H9 (cell line): ENCODE data around the gene REXO2. TPM values are rescaled to one million over a fixed set of nuclear protein-coding genes. Genes with fewer than 3 reads are reported as not detected.

Experiments
- DNase-seq: peaks from one replicate; pipeline ENCODE4 v3.0.0-alpha.2; 2017
- H2AFZ ChIP-seq: one replicate; pipeline ENCODE4 v1.6.1; 2013; ENCODE audit warnings: mild to moderate bottlenecking, low read length, control low read depth, moderate library complexity
- H2AK5ac ChIP-seq: 2 replicates; pipeline ENCODE4 v1.6.1; 2013; ENCODE audit warnings: low read length, control low read depth, mixed read lengths; ENCODE audit not compliant: insufficient read length
- H2BK120ac ChIP-seq: one replicate; pipeline ENCODE4 v1.6.1; 2013; ENCODE audit warnings: low read depth, mild to moderate bottlenecking, low read length, control low read depth, inconsistent platforms; ENCODE audit not compliant: poor library complexity, severe bottlenecking
- H2BK12ac ChIP-seq: 2 replicates; pipeline ENCODE4 v1.6.1; 2013; ENCODE audit warnings: low read length, control low read depth, mixed read lengths, low read depth; ENCODE audit not compliant: insufficient read length
- H2BK15ac ChIP-seq: 2 replicates; pipeline ENCODE4 v1.6.1; 2013; ENCODE audit warnings: low read depth, low read length, control low read depth
- H2BK20ac ChIP-seq: one replicate; pipeline ENCODE4 v1.6.1; 2013; ENCODE audit warnings: low read depth, mild to moderate bottlenecking, low read length, control low read depth, inconsistent platforms; ENCODE audit not compliant: poor library complexity, severe bottlenecking
- H2BK5ac ChIP-seq: 2 replicates; pipeline ENCODE4 v1.6.1; 2013; ENCODE audit warnings: low read length, control low read depth, mixed read lengths; ENCODE audit not compliant: insufficient read length
- H3K14ac ChIP-seq: 2 replicates; pipeline ENCODE4 v1.6.1; 2013; ENCODE audit warnings: low read length, control low read depth; ENCODE audit not compliant: insufficient read depth
- H3K18ac ChIP-seq: 2 replicates; pipeline ENCODE4 v1.6.1; 2013; ENCODE audit warnings: low read depth, mild to moderate bottlenecking, mixed read lengths, low read length, control low read depth; ENCODE audit not compliant: insufficient read length
- H3K23ac ChIP-seq: 2 replicates; pipeline ENCODE4 v1.6.1; 2013; ENCODE audit warnings: low read length, control low read depth, mixed read lengths, low read depth; ENCODE audit not compliant: insufficient read length
- H3K23me2 ChIP-seq: 2 replicates; pipeline ENCODE4 v1.6.1; 2013; ENCODE audit warnings: low read depth, mild to moderate bottlenecking, mixed read lengths, low read length, control low read depth; ENCODE audit not compliant: insufficient read length, poor library complexity, severe bottlenecking
- H3K27ac ChIP-seq: 2 replicates; pipeline ENCODE4 v1.5.1; 2013; ENCODE audit warnings: low read length, control low read depth, mixed read lengths, low read depth; ENCODE audit not compliant: insufficient read length
- H3K27me3 ChIP-seq: 2 replicates; pipeline ENCODE4 v1.6.1; 2013; ENCODE audit warnings: low read length, control low read depth, inconsistent platforms; ENCODE audit not compliant: insufficient read depth
- H3K4ac ChIP-seq: 2 replicates; pipeline ENCODE4 v1.6.1; 2013; ENCODE audit warnings: low read depth, mild to moderate bottlenecking, control low read depth, inconsistent platforms, low read length, moderate library complexity
- H3K4me1 ChIP-seq: 2 replicates; pipeline ENCODE4 v1.6.1; 2013; ENCODE audit warnings: low read length, control low read depth, inconsistent platforms; ENCODE audit not compliant: insufficient read depth
- H3K4me2 ChIP-seq: 2 replicates; pipeline ENCODE4 v1.6.1; 2013; ENCODE audit warnings: low read length, control low read depth, mixed read lengths; ENCODE audit not compliant: insufficient read length, insufficient read depth
- H3K56ac ChIP-seq: 2 replicates; pipeline ENCODE4 v1.6.1; 2013; ENCODE audit warnings: low read depth, mild to moderate bottlenecking, mixed read lengths, low read length, control low read depth; ENCODE audit not compliant: insufficient read length
- H3K79me1 ChIP-seq: 2 replicates; pipeline ENCODE4 v1.6.1; 2013; ENCODE audit warnings: low read depth, mild to moderate bottlenecking, moderate library complexity, low read length, control low read depth, inconsistent platforms; ENCODE audit not compliant: insufficient read depth, poor library complexity, severe bottlenecking
- H3K79me2 ChIP-seq: 2 replicates; pipeline ENCODE4 v1.6.1; 2013; ENCODE audit warnings: low read length, control low read depth, inconsistent platforms; ENCODE audit not compliant: insufficient read depth
- H3K9ac ChIP-seq: 2 replicates; pipeline ENCODE4 v1.6.1; 2013; ENCODE audit warnings: low read length, control low read depth, mixed read lengths; ENCODE audit not compliant: insufficient read length; ENCODE audit errors: extremely low read depth
- H3K9me3 ChIP-seq: one replicate; pipeline ENCODE4 v1.6.1; 2013; ENCODE audit warnings: low read depth, low read length, inconsistent platforms; ENCODE audit not compliant: control insufficient read depth
- H3T11ph ChIP-seq: one replicate; pipeline ENCODE4 v1.6.1; 2013; ENCODE audit warnings: mild to moderate bottlenecking, low read length, control low read depth, inconsistent platforms
- H4K20me1 ChIP-seq: one replicate; pipeline ENCODE4 v1.6.1; 2013; ENCODE audit not compliant: control insufficient read depth, insufficient read length, insufficient read depth
- H4K5ac ChIP-seq: 2 replicates; pipeline ENCODE4 v1.6.1; 2013; ENCODE audit warnings: low read depth, mild to moderate bottlenecking, mixed read lengths, low read length, control low read depth; ENCODE audit not compliant: insufficient read length
- H4K8ac ChIP-seq: replicated peaks from 2 replicates; pipeline ENCODE4 v1.6.1; 2013; ENCODE audit warnings: low read length, control low read depth, mixed read lengths, low read depth; ENCODE audit not compliant: insufficient read length
- H4K91ac ChIP-seq: 2 replicates; pipeline ENCODE4 v1.6.1; 2013; ENCODE audit warnings: low read depth, mild to moderate bottlenecking, moderate library complexity, mixed read lengths, low read length, control low read depth; ENCODE audit not compliant: insufficient read length
- H3K27ac Mint-ChIP-seq, 3 experiments: 2 replicates in 2 of 3; 3 replicates in 1 of 3; pipeline ENCODE4 v1.8.0; 2020 to 2021; ENCODE audit warnings: mixed read lengths in 3 of 3, mild to moderate bottlenecking in 1 of 3, moderate library complexity in 1 of 3
- H3K27me3 Mint-ChIP-seq: 2 replicates; pipeline ENCODE4 v1.8.0; 2021; ENCODE audit warnings: low read depth, mild to moderate bottlenecking, moderate library complexity, mixed read lengths
- H3K36me3 Mint-ChIP-seq, 3 experiments: 2 replicates in 2 of 3; 3 replicates in 1 of 3; pipeline ENCODE4 v1.8.0; 2020 to 2021; ENCODE audit warnings: low read depth in 3 of 3, mixed read lengths in 3 of 3; ENCODE audit not compliant: insufficient read depth in 1 of 3
- H3K4me1 Mint-ChIP-seq, 2 experiments: 2 replicates each; pipeline ENCODE4 v1.8.0; 2020; ENCODE audit warnings: mixed read lengths in 2 of 2
- H3K4me3 Mint-ChIP-seq, 2 experiments: 2 replicates in 1 of 2; 3 replicates in 1 of 2; pipeline ENCODE4 v1.8.0; 2020 to 2021; ENCODE audit warnings: mild to moderate bottlenecking in 2 of 2, mixed read lengths in 2 of 2, moderate library complexity in 1 of 2
- H3K9me3 Mint-ChIP-seq, 2 experiments: 2 replicates in 1 of 2; 3 replicates in 1 of 2; pipeline ENCODE4 v1.8.0; 2020; ENCODE audit warnings: mild to moderate bottlenecking in 2 of 2, mixed read lengths in 2 of 2, moderate library complexity in 1 of 2
- WGBS: extraction: QIAGEN DNeasy Blood & Tissue Kit; methylation state at CpG from one replicate; pipeline ENCODE4 v1.1.7; 2013; ENCODE audit warnings: missing lambda C conversion rate, low lambda C conversion rate, mixed read lengths; ENCODE audit not compliant: insufficient read length; ENCODE audit errors: extremely low coverage; 5-methylcytosine and 5-hydroxymethylcytosine counted together
- total RNA-seq: library from RNA; stranded (reverse); gene quantifications from 2 replicates; pipeline ENCODE4 v1.2.1, GENCODE V29; 2021
- TF ChIP-seq, protein P1 (sequence below): fragments of 200-600 bp; sonication (generic); conservative IDR thresholded peaks from 3 replicates; pipeline ENCODE4 v1.8.0; 2021; ENCODE audit warnings: antibody characterized with exemption, mild to moderate bottlenecking

The REXO2 gene
- total RNA-seq, 1 experiment from 2014 or later: 92.8 TPM

DNA sequence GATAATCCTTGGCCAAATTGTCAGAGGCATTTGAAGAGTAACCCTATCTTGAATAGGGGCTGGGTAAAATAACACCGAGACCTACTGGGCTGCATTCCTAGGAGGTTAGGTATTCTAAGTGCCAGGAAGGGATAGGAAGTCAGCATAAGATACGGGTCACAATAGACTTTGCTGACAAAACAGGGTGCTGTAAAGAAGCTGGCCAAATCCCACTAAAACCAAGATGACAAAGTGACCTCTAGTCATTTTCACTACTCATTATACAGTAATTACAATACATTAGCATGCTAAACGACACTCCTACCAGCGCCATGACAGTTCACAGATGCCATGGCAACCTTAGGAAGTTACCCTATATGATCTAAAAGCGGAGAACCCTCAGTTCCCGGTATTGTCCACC, 964 bp upstream of the REXO2 start:
- Histone ChIP-seq H4K91ac (no peak overlapping the region), H4K5ac (no peak overlapping the region), H2BK20ac (no peak overlapping the region), H3K23me2 (peaks cover 3% of the 10 kb centered on the region), H2BK5ac (no peak overlapping the region), H3K56ac (no peak overlapping the region), H3K4ac (no peak overlapping the region), H4K20me1 (no peaks in the 10 kb centered on the region), H2BK15ac (no peak overlapping the region), H3K14ac (no peak overlapping the region), H2AK5ac (no peak overlapping the region), H3K27me3 (no peaks in the 10 kb centered on the region), H3T11ph (no peak overlapping the region), H3K9me3 (no peaks in the 10 kb centered on the region), H3K27ac (peak overlapping the region; percentile 63), H2AFZ (no peak overlapping the region), H2BK12ac (no peak overlapping the region), H2BK120ac (no peak overlapping the region), H3K4me2 (peak overlapping the region; percentile 23), H3K9ac (no peak overlapping the region), H3K79me2 (peaks cover 21% of the 10 kb centered on the region; the same call in 1 of the 2 replicates), H3K23ac (no peak overlapping the region), H3K4me1 (peaks cover 4% of the 10 kb centered on the region; the same call in 1 of the 2 replicates), H3K79me1 (no peaks in the 10 kb centered on the region), H4K8ac (no peak overlapping the region), H3K18ac (no peak overlapping the region)
- peak overlapping the region in 2 of 3 experiments; percentile 17 to 94; a peak in 3 of 7 replicates for H3K27ac Mint-ChIP-seq
- no peaks in the 10 kb centered on the region for H3K9me3 Mint-ChIP-seq
- TF ChIP-seq, protein P1, sequence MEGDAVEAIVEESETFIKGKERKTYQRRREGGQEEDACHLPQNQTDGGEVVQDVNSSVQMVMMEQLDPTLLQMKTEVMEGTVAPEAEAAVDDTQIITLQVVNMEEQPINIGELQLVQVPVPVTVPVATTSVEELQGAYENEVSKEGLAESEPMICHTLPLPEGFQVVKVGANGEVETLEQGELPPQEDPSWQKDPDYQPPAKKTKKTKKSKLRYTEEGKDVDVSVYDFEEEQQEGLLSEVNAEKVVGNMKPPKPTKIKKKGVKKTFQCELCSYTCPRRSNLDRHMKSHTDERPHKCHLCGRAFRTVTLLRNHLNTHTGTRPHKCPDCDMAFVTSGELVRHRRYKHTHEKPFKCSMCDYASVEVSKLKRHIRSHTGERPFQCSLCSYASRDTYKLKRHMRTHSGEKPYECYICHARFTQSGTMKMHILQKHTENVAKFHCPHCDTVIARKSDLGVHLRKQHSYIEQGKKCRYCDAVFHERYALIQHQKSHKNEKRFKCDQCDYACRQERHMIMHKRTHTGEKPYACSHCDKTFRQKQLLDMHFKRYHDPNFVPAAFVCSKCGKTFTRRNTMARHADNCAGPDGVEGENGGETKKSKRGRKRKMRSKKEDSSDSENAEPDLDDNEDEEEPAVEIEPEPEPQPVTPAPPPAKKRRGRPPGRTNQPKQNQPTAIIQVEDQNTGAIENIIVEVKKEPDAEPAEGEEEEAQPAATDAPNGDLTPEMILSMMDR: no peak
- no peaks in the 10 kb centered on the region for H3K27me3 Mint-ChIP-seq
- H3K36me3 Mint-ChIP-seq: peaks cover 4 to 22% (median 12%) of the 10 kb centered on the region in 3 experiments; a peak in 6 of 7 replicates
- H3K4me3 Mint-ChIP-seq: peak overlapping the region; percentile 98 to 99; a peak in 3 of 5 replicates
- peaks cover 34 to 37% of the 10 kb centered on the region in 2 experiments for H3K4me1 Mint-ChIP-seq
- DNase-seq: peak; percentile 39
- WGBS: no CpG with 5 or more reads among the region's 6 CpGs
